CD14-positive monocyte (primary cell): ENCODE measurements around the gene TRANK1. TPM values are rescaled to one million over a fixed set of nuclear protein-coding genes. Genes with fewer than 3 reads are reported as not detected.

Experiments
- DNase-seq, 3 donors: peaks; one replicate each; pipeline ENCODE4 v3.0.0-alpha.2; 2011 to 2022
- H2AFZ ChIP-seq: 2 replicates; pipeline ENCODE4 v1.6.0; 2012; ENCODE audit warnings: mild to moderate bottlenecking, low read depth, low read length, inconsistent platforms; ENCODE audit not compliant: insufficient read depth, poor library complexity, severe bottlenecking
- H3K27ac ChIP-seq, 2 donors: 1 replicate in 1 of 2; 2 replicates in 1 of 2; pipeline ENCODE4 v1.5.1; 2012 to 2013; ENCODE audit warnings: low read length in 2 of 2, control low read depth in 1 of 2, inconsistent platforms in 1 of 2, low read depth in 1 of 2, mild to moderate bottlenecking in 1 of 2
- H3K27me3 ChIP-seq, 2 donors: one replicate each; pipeline versions ENCODE4 v1.6.0 to v1.6.1; 2011 to 2013; ENCODE audit warnings: low read length in 2 of 2; ENCODE audit not compliant: control insufficient read depth in 2 of 2, insufficient read depth in 2 of 2
- H3K36me3 ChIP-seq, 2 donors: replicated peaks in 1 of 2; 1 replicate in 1 of 2; 2 replicates in 1 of 2; pipeline versions ENCODE4 v1.5.1 to v1.6.1; 2012 to 2013; ENCODE audit warnings: low read length in 2 of 2, control low read depth in 1 of 2, inconsistent platforms in 1 of 2, mild to moderate bottlenecking in 1 of 2; ENCODE audit not compliant: insufficient read depth in 2 of 2, control insufficient read depth in 1 of 2
- H3K4me1 ChIP-seq, 2 donors: 1 replicate in 1 of 2; 2 replicates in 1 of 2; pipeline versions ENCODE4 v1.5.1 to v1.6.1; 2012 to 2013; ENCODE audit warnings: low read length in 2 of 2, control low read depth in 1 of 2, inconsistent platforms in 1 of 2, mild to moderate bottlenecking in 1 of 2, moderate library complexity in 1 of 2; ENCODE audit not compliant: insufficient read depth in 2 of 2, control insufficient read depth in 1 of 2
- H3K4me2 ChIP-seq: replicated peaks from 2 replicates; pipeline ENCODE3; 2012; ENCODE audit warnings: low read length, moderate library complexity, mild to moderate bottlenecking; ENCODE audit not compliant: poor library complexity, severe bottlenecking; ENCODE audit errors: extremely low read depth
- H3K4me3 ChIP-seq, 3 experiments: fragments of 200-600 bp in 1 of 3; sonication (generic) in 1 of 3; replicated peaks in 1 of 3; 1 replicate in 2 of 3; 2 replicates in 1 of 3; pipeline ENCODE4 v1.5.1; 2011 to 2013; ENCODE audit warnings: low read length in 3 of 3, mild to moderate bottlenecking in 3 of 3, control low read depth in 2 of 3, low read depth in 2 of 3, inconsistent platforms in 1 of 3, moderate library complexity in 1 of 3
- H3K79me2 ChIP-seq: 2 replicates; pipeline ENCODE4 v1.6.0; 2012; ENCODE audit warnings: mild to moderate bottlenecking, control low read depth, inconsistent platforms, low read length, moderate library complexity; ENCODE audit not compliant: insufficient read depth
- H3K9ac ChIP-seq: 2 replicates; pipeline ENCODE4 v1.6.0; 2017; ENCODE audit warnings: low read length, mild to moderate bottlenecking; ENCODE audit not compliant: insufficient read depth, poor library complexity, severe bottlenecking
- H3K9me3 ChIP-seq, 2 donors: replicated peaks in 1 of 2; 1 replicate in 1 of 2; 2 replicates in 1 of 2; pipeline versions ENCODE4 v1.5.1 to v1.6.1; 2012 to 2013; ENCODE audit warnings: low read length in 2 of 2, control low read depth in 1 of 2; ENCODE audit not compliant: control insufficient read depth in 1 of 2, insufficient read depth in 1 of 2
- H4K20me1 ChIP-seq: 2 replicates; pipeline ENCODE4 v1.6.0; 2012; ENCODE audit warnings: mild to moderate bottlenecking, low read length, control low read depth, moderate library complexity; ENCODE audit not compliant: insufficient read depth
- H3K27ac Mint-ChIP-seq, 7 donors: one replicate each; pipeline ENCODE4 v1.8.0; 2020; ENCODE audit warnings: mild to moderate bottlenecking in 7 of 7, mixed read lengths in 7 of 7, moderate library complexity in 6 of 7, inconsistent platforms in 2 of 7
- H3K27me3 Mint-ChIP-seq, 3 donors: one replicate each; pipeline ENCODE4 v1.8.0; 2021 to 2022; ENCODE audit warnings: low read depth in 3 of 3, mild to moderate bottlenecking in 3 of 3, mixed read lengths in 3 of 3, moderate library complexity in 3 of 3, inconsistent platforms in 1 of 3
- H3K36me3 Mint-ChIP-seq, 2 donors: one replicate each; pipeline ENCODE4 v1.8.0; 2020; ENCODE audit warnings: mixed read lengths in 2 of 2, inconsistent platforms in 1 of 2, mild to moderate bottlenecking in 1 of 2
- H3K4me1 Mint-ChIP-seq: one replicate; pipeline ENCODE4 v1.8.0; 2020; ENCODE audit warnings: mild to moderate bottlenecking, mixed read lengths
- H3K4me3 Mint-ChIP-seq, 2 donors: one replicate each; pipeline ENCODE4 v1.8.0; 2020; ENCODE audit warnings: mild to moderate bottlenecking in 2 of 2, mixed read lengths in 2 of 2, moderate library complexity in 1 of 2
- H3K9me3 Mint-ChIP-seq, 7 donors: one replicate each; pipeline ENCODE4 v1.8.0; 2020 to 2022; ENCODE audit warnings: mixed read lengths in 7 of 7, mild to moderate bottlenecking in 6 of 7, moderate library complexity in 6 of 7, inconsistent platforms in 2 of 7
- CTCF ChIP-seq: fragments of 200-600 bp; IDR thresholded peaks from one replicate; pipeline ENCODE4 v1.8.0; 2022; ENCODE audit warnings: antibody characterized with exemption, mild to moderate bottlenecking
- WGBS: methylation state at CpG from one replicate; pipeline ENCODE4 v1.1.5; 2013; ENCODE audit warnings: missing lambda C conversion rate; ENCODE audit not compliant: insufficient coverage; 5-methylcytosine and 5-hydroxymethylcytosine counted together
- intact Hi-C, 2 donors: fragments of 100-400 bp; cut with micrococcal nuclease; formaldehyde crosslinking; loops; one replicate each; pipeline versions ENCODE4 v1.15.0 to v1.15.1; 2023
- polyA plus RNA-seq, 3 donors: library from polyadenylated mRNA; depleted of rRNA in 1 of 3; unstranded in 2 of 3; stranded (reverse) in 1 of 3; fragments of 300-500 nt in 2 of 3; fragments of >200 nt in 1 of 3; fragmentation: Illumina TruSeq in 2 of 3; gene quantifications; 1 replicate in 2 of 3; 2 replicates in 1 of 3; pipeline ENCODE4 v1.2.3, GENCODE V29; 2012 to 2021

Gene TRANK1
- polyA plus RNA-seq, 3 donors = 2.8 to 6.3 (median 5.8) TPM

DNA sequence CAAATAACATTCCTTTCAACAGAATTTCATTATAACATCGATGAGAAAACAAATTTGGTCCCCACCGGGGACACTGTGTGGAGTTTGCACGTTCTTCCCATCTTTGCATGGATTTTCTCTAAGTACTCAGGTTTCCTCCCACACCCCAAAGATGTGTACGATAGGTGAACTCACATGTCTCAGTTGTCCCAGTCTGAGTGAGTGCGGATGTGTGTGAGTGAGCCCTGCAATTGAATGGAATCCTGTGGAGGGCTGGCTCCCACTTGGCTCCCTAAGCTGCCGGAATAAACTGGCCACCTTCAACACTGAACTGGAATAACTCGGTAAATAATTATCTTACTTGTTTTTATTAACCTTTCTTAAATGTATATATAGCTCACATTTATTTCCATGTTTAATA is 77.0 kb downstream of the TRANK1 start:
- intact Hi-C loops = loop anchor here (2.0 kb wide), 1 partner anchor 139 kb away; no protein-coding TSS in a partner anchor
- H3K27ac ChIP-seq = no peak overlapping the region
- no peaks in the 10 kb centered on the region for H3K9me3 ChIP-seq
- H3K79me2 ChIP-seq = no peaks in the 10 kb centered on the region
- Mint-ChIP-seq H3K36me3 (peaks cover 7 to 22% of the 10 kb centered on the region in 2 donors), H3K9me3 (peaks cover 0 to 1% (median 0%) of the 10 kb centered on the region in 7 donors), H3K27ac (no peak overlapping the region), H3K4me3 (no peak overlapping the region), H3K27me3 (no peaks in the 10 kb centered on the region), H3K4me1 (peaks cover 7% of the 10 kb centered on the region)
- TF ChIP-seq CTCF = no peak
- H3K4me1 ChIP-seq = peaks cover 9 to 11% of the 10 kb centered on the region in 2 donors
- no peaks in the 10 kb centered on the region for H3K36me3 ChIP-seq
- no peak overlapping the region for H3K4me3 ChIP-seq
- H3K4me2 ChIP-seq = no peak overlapping the region
- H3K27me3 ChIP-seq = no peaks in the 10 kb centered on the region
- no peak overlapping the region for H3K9ac ChIP-seq
- no peaks in the 10 kb centered on the region for H4K20me1 ChIP-seq
- DNase-seq = no peak
- H2AFZ ChIP-seq = no peak overlapping the region
- 57% methylated on average over 1 of the region's 7 CpGs for WGBS

- H3K4me3 Mint-ChIP-seq = no peak overlapping the region
- intact Hi-C loops = no loop called here
- Histone ChIP-seq H3K27me3 (no peaks in the 10 kb centered on the region), H3K4me1 (peaks cover 9 to 11% of the 10 kb centered on the region in 2 donors), H3K36me3 (peaks cover 0 to 5% of the 10 kb centered on the region in 2 donors), H3K9me3 (no peaks in the 10 kb centered on the region), H4K20me1 (no peaks in the 10 kb centered on the region), H2AFZ (no peak overlapping the region), H3K79me2 (no peaks in the 10 kb centered on the region), H3K9ac (no peak overlapping the region), H3K4me3 (no peak overlapping the region), H3K4me2 (no peak overlapping the region), H3K27ac (no peak overlapping the region)
- H3K27ac Mint-ChIP-seq = no peak overlapping the region
- TF ChIP-seq CTCF = no peak
- peaks cover 0 to 1% (median 0%) of the 10 kb centered on the region in 7 donors for H3K9me3 Mint-ChIP-seq
- peaks cover 12 to 22% of the 10 kb centered on the region in 2 donors for H3K36me3 Mint-ChIP-seq
- 80% methylated on average over 1 of the region's 2 CpGs for WGBS
- H3K4me1 Mint-ChIP-seq = peaks cover 7% of the 10 kb centered on the region
- no peaks in the 10 kb centered on the region for H3K27me3 Mint-ChIP-seq
- DNase-seq = no peak
Observed at GRCh38 chr3:36866368-36866767, 78.5 kb downstream of the TRANK1 start.
